Astrocyte of the cerebellum (primary cell): ENCODE data around the gene CREB3L4.
A peak's percentile ranks its signal among the peaks of the same experiment; 100 is the strongest.

Experiments
- DNase-seq: peaks from one replicate; pipeline ENCODE4 v3.0.0-alpha.2; 2011; ENCODE audit warnings: low read depth
- H3K4me3 ChIP-seq: 2 replicates; pipeline ENCODE4 v1.5.1; 2011; ENCODE audit warnings: mild to moderate bottlenecking, low read depth, low read length, moderate library complexity
- CTCF ChIP-seq: IDR thresholded peaks from 2 replicates; pipeline ENCODE4 v1.5.1; 2012; ENCODE audit warnings: low read length, low read depth, moderate library complexity, mild to moderate bottlenecking; ENCODE audit errors: missing control alignments
- in situ Hi-C: cut with HindIII; loops from 2 replicates; pipeline ENCODE4 v1.10.0; 2017; ENCODE audit warnings: low sequenced_read_pairs

CREB3L4 gene

GRCh38 chr1:153967107-153967999 is at the start of gene CREB3L4:
CREB3L4 (plus strand) TSS chr1:153967902; CDS start chr1:153968526, 624 bp downstream.
- H3K4me3 ChIP-seq: peak within 1 kb of the TSS; percentile 53
- peak; percentile 97 for DNase-seq
- in situ Hi-C loops: no loop called here
- TF ChIP-seq CTCF: peak; percentile 43

- in situ Hi-C loops: loop anchor here (5.0 to 25.0 kb wide), 2 partner anchors 62 to 108 kb away; no protein-coding TSS in a partner anchor
- peak; percentile 44 for TF ChIP-seq CTCF
- peak overlapping the region; percentile 82 for H3K4me3 ChIP-seq
- no peak for DNase-seq
These were observed 47.5 kb upstream of the CREB3L4 start for GRCh38 chr1:153919876-153920852.

DNA sequence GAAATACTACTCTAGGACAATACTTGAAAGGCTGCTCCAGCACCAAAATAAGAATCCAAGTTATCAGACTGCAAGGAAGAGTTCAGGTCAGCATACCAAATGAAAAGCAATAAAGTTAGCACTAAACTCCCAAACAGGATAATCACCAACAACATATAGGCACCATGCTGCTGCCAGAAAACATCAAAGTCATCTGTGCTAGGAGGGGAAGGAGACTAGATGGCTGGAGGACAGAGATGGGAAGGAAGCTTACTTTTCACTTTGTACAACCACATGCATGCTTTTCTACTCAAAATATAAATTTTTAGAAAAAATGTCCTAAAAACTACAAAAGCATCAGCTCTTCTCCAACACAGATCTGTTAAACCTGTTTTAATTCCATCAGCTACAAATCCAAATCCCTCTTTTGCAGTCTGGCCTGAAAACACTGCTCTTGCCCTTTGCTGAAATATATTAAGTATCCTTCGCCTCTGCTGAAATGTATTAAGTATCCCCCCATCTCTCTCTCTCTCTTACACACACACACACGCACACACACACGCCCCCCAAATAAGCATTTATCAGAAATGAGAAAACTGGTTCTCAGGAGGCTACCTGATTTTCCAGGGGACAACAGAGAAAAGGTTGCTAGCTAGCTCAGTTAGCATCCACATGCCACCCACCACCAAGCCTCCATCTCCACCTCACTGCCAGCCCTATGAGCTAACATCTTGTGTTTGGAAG is 46.5 kb upstream of the CREB3L4 start:
- TF ChIP-seq CTCF: no peak
- peak overlapping the region; percentile 82 for H3K4me3 ChIP-seq
- no peak for DNase-seq
- in situ Hi-C loops: loop anchor here (5.0 to 25.0 kb wide), 2 partner anchors 61 to 109 kb away; no protein-coding TSS in a partner anchor

- no peak for DNase-seq
- TF ChIP-seq CTCF: no peak
- peak overlapping the region; percentile 82 for H3K4me3 ChIP-seq
- in situ Hi-C loops: loop anchor here (5.0 to 25.0 kb wide), 2 partner anchors 61 to 109 kb away; no protein-coding TSS in a partner anchor
These were observed 46.0 kb upstream of the CREB3L4 start for GRCh38 chr1:153921803-153922075.

DNA sequence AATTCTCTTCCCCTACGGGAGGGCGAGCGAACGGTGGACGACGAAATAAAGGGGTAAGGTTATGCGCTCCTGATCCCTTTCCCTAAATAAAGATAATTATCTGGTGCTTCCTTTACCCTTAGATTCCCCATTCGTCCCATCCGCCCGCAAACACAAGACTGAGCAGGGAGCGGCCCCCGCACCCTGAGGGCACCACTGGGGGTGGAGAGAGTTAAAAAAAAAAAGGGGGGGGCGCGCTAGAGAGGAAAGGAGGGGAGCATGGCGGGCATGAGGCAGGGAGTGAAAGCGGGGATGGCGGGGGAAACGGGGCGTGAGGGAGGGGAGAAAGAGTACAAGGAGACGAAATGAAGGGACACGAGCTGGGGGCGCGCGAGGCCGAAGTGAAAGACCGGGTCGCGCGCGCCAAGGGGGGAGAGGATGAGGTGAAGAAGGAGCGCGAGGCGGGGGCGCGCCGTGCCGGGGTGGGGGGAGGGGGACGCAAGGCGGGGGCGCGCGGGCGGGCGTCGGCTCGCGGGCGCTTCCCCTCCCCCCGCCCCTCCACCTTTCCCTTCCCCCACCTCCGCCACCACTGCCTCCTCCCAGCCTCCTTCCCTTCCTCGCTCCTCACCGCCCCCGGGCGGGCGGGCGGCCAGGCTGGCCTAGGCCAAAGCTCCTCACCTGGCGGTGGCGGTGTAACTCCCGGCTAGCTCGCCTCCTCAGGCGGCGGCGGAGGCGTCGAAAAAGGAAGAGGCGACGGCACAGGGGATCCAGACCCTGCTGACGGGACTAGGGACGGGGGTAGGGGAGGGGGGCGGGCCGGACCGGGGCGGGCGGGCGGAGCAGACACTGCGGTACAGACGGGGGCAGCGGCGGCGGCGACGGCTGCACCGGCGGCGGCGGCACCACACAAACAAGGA is 45.4 kb upstream of the CREB3L4 start:
- no peak for TF ChIP-seq CTCF
- H3K4me3 ChIP-seq: peak overlapping the region; percentile 82
- no peak for DNase-seq
- in situ Hi-C loops: loop anchor here (5.0 to 25.0 kb wide), 2 partner anchors 60 to 110 kb away; no protein-coding TSS in a partner anchor
